Mesendoderm (in vitro differentiated cells): ENCODE measurements around the gene KLHL40.
A peak's percentile ranks its signal among the peaks of the same experiment; 100 is the strongest.

Experiments used
- DNase-seq: peaks from one replicate; pipeline ENCODE4 v3.0.0; 2013
- H2AK5ac ChIP-seq: 2 replicates; pipeline ENCODE4 v1.6.1; 2013; ENCODE audit warnings: low read length, inconsistent platforms
- H2BK120ac ChIP-seq: 2 replicates; pipeline ENCODE4 v1.6.1; 2013; ENCODE audit warnings: low read depth, mild to moderate bottlenecking, low read length, moderate library complexity, mixed read lengths
- H2BK15ac ChIP-seq: replicated peaks from 2 replicates; pipeline ENCODE4 v1.6.1; 2013; ENCODE audit warnings: low read depth, mild to moderate bottlenecking, moderate library complexity
- H2BK5ac ChIP-seq: 2 replicates; pipeline ENCODE4 v1.6.1; 2013; ENCODE audit warnings: low read length, inconsistent platforms
- H3K18ac ChIP-seq: 2 replicates; pipeline ENCODE4 v1.6.1; 2013; ENCODE audit warnings: mild to moderate bottlenecking, low read length, mixed read lengths
- H3K23ac ChIP-seq: one replicate; pipeline ENCODE4 v1.6.1; 2013; ENCODE audit warnings: low read length
- H3K27ac ChIP-seq: 2 replicates; pipeline ENCODE4 v1.5.1; 2013; ENCODE audit warnings: low read depth, mild to moderate bottlenecking, inconsistent platforms, low read length, moderate library complexity
- H3K27me3 ChIP-seq: 2 replicates; pipeline ENCODE4 v1.6.1; 2013; ENCODE audit warnings: low read length, control low read depth, mild to moderate bottlenecking, inconsistent platforms; ENCODE audit not compliant: insufficient read depth, poor library complexity
- H3K36me3 ChIP-seq: 2 replicates; pipeline ENCODE4 v1.6.1; 2013; ENCODE audit warnings: low read length, inconsistent platforms; ENCODE audit not compliant: control insufficient read depth, insufficient read depth
- H3K4ac ChIP-seq: one replicate; pipeline ENCODE4 v1.6.1; 2013; ENCODE audit warnings: low read depth, mild to moderate bottlenecking, low read length, moderate library complexity
- H3K4me1 ChIP-seq: 2 replicates; pipeline ENCODE4 v1.6.1; 2013; ENCODE audit warnings: low read depth, low read length, inconsistent platforms; ENCODE audit not compliant: control insufficient read depth
- H3K4me2 ChIP-seq: 2 replicates; pipeline ENCODE4 v1.6.1; 2013; ENCODE audit warnings: low read length
- H3K4me3 ChIP-seq: 2 replicates; pipeline ENCODE4 v1.5.1; 2013; ENCODE audit warnings: mild to moderate bottlenecking, low read length
- H3K56ac ChIP-seq: one replicate; pipeline ENCODE4 v1.6.1; 2013; ENCODE audit warnings: low read length
- H3K79me1 ChIP-seq: 2 replicates; pipeline ENCODE4 v1.6.1; 2013; ENCODE audit warnings: low read length, inconsistent platforms
- H3K79me2 ChIP-seq: 2 replicates; pipeline ENCODE4 v1.6.1; 2013; ENCODE audit warnings: mild to moderate bottlenecking, low read length; ENCODE audit not compliant: control insufficient read depth, insufficient read depth
- H3K9ac ChIP-seq: 2 replicates; pipeline ENCODE4 v1.6.1; 2013; ENCODE audit warnings: low read length, inconsistent platforms
- H4K5ac ChIP-seq: one replicate; pipeline ENCODE4 v1.6.1; 2013; ENCODE audit warnings: low read length
- H4K8ac ChIP-seq: one replicate; pipeline ENCODE4 v1.6.1; 2013; ENCODE audit warnings: low read depth, mild to moderate bottlenecking, control low read depth, low read length, moderate library complexity
- WGBS: extraction: QIAGEN DNeasy Blood & Tissue Kit; methylation state at CpG from one replicate; pipeline ENCODE4 v1.1.7; 2013; ENCODE audit warnings: low lambda C conversion rate, missing lambda C conversion rate; ENCODE audit not compliant: insufficient coverage; ENCODE audit errors: extremely low coverage; 5-methylcytosine and 5-hydroxymethylcytosine counted together

The KLHL40 gene

DNA sequence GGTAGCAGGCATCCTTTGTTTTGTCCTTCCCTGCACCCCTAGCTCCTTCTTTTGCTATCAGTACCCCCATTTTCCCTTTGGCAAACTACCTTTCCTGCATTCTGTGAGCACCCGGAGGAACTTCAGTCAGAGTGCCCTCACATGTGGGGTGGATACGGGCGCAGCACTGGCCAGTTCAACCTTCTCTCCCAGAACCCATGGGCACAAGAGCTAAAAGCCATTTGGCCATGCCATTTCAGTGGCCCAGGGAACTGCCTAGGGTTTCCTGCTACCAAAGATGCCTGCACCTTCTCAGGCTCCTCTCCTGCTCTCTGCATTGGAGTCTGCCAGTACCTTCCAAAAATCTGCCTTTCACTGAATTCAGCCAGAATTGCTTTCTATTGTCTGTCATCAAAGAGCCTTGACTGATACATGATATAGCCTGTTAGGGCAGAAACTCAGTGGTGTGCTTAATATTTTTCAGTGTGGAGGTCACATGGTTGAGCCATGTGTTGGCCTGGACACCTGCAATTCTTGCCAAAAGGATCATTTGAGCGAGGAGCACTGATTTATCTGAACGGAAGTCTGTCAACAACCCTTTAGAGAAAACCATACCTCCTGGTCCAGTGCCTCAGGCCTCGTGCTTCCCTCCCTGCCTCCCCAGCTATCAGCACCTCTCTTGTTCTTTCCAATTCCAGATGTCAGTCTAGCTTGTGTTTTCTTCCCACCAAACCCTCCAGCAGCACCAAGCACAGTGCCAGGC, 44.2 kb downstream of the KLHL40 start:
- no peaks in the 10 kb centered on the region for H3K27me3 ChIP-seq
- peaks cover 3% of the 10 kb centered on the region for H3K4me1 ChIP-seq
- no peak overlapping the region for H2BK5ac ChIP-seq
- no peak overlapping the region for H3K18ac ChIP-seq
- no peak overlapping the region for H3K23ac ChIP-seq
- H3K56ac ChIP-seq = no peak overlapping the region
- DNase-seq = no peak
- no peak overlapping the region for H3K4me2 ChIP-seq
- H4K5ac ChIP-seq = no peak overlapping the region
- H3K4ac ChIP-seq = no peak overlapping the region
- H2AK5ac ChIP-seq = no peak overlapping the region
- H3K36me3 ChIP-seq = no peaks in the 10 kb centered on the region
- H4K8ac ChIP-seq = no peak overlapping the region
- no peak overlapping the region for H3K27ac ChIP-seq
- no peak overlapping the region for H3K9ac ChIP-seq
- no peaks in the 10 kb centered on the region for H3K79me2 ChIP-seq
- no peak overlapping the region for H3K4me3 ChIP-seq
- WGBS = no CpG with 5 or more reads among the region's 6 CpGs
- no peak overlapping the region for H2BK120ac ChIP-seq
- no peak overlapping the region for H2BK15ac ChIP-seq
- H3K79me1 ChIP-seq = no peaks in the 10 kb centered on the region

DNA sequence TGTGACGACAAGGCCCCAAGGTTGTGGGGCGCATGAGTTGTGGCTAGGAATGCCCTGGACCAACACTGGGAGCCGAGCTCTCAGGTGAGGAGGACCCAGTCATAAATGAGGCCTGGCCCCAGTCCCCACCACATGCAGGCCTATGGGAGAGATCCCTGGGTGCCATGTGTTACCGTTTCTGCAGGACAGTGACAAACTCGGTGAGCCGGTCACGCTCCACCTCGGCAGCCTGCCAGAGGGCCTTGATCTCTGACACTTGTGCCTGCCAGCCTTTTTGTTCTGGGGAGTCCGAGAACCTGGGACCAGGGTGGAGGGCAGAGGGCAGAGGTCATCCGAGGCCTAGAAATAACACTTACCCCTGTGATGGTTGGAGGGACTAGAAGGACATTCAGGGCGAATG, 45.0 kb downstream of the KLHL40 start:
- peaks cover 3% of the 10 kb centered on the region for H3K4me1 ChIP-seq
- no peak overlapping the region for H3K18ac ChIP-seq
- H3K56ac ChIP-seq = no peak overlapping the region
- no peak overlapping the region for H2BK5ac ChIP-seq
- H3K4ac ChIP-seq = no peak overlapping the region
- H2BK120ac ChIP-seq = no peak overlapping the region
- H3K79me2 ChIP-seq = no peaks in the 10 kb centered on the region
- H3K27me3 ChIP-seq = no peaks in the 10 kb centered on the region
- no peak for DNase-seq
- H4K8ac ChIP-seq = no peak overlapping the region
- H4K5ac ChIP-seq = no peak overlapping the region
- H3K79me1 ChIP-seq = no peaks in the 10 kb centered on the region
- H2BK15ac ChIP-seq = no peak overlapping the region
- no peak overlapping the region for H3K4me3 ChIP-seq
- no peak overlapping the region for H3K4me2 ChIP-seq
- H2AK5ac ChIP-seq = no peak overlapping the region
- H3K36me3 ChIP-seq = no peaks in the 10 kb centered on the region
- H3K9ac ChIP-seq = no peak overlapping the region
- WGBS = no CpG with 5 or more reads among the region's 11 CpGs
- no peak overlapping the region for H3K27ac ChIP-seq
- no peak overlapping the region for H3K23ac ChIP-seq

DNA sequence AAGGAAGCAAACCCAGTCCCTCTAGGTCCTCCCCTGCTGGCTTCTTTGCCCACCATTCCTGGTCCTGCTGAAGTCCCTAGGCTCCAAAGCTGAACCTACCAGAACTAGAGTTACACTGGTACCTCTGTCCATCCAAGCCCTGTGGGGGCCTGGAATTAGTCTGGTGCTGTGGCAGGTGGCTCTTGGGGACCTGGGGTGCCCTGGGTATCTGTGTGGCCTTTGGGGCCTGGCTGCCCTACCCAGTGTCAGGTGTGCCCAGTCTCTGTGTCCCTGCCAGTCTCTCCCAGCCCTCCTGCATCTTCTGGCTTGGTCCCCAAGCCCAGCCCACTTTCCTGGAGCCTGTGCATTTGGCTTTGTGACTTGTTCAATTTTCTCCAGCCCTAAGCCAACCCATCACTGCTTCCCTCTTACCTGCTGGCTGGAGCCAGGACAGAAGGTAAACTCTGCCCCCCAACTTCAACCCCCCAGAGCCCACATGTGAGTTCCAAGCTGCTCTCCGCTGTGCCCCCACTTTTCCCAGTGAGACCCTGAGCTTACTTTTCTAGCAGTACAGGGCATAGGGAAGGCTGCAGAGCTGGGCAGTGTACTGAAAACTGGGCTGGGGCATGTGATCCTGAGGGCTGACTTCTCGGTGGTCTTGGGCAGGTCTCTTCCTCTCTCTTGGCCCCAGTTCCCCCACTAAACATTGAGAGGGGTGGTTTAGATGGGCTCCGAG, 45.5 kb downstream of the KLHL40 start:
- Histone ChIP-seq H3K4me2 (no peak overlapping the region), H3K4ac (no peak overlapping the region), H3K36me3 (no peaks in the 10 kb centered on the region), H3K9ac (no peak overlapping the region), H3K56ac (no peak overlapping the region), H3K79me1 (no peaks in the 10 kb centered on the region), H3K79me2 (no peaks in the 10 kb centered on the region), H3K18ac (no peak overlapping the region), H3K4me1 (peaks cover 6% of the 10 kb centered on the region), H2BK15ac (no peak overlapping the region), H2BK5ac (no peak overlapping the region), H3K4me3 (no peak overlapping the region), H3K27ac (no peak overlapping the region), H3K23ac (no peak overlapping the region), H4K8ac (no peak overlapping the region), H2BK120ac (no peak overlapping the region), H4K5ac (no peak overlapping the region), H3K27me3 (no peaks in the 10 kb centered on the region), H2AK5ac (no peak overlapping the region)
- no CpG with 5 or more reads among the region's 3 CpGs for WGBS
- DNase-seq = no peak

DNA sequence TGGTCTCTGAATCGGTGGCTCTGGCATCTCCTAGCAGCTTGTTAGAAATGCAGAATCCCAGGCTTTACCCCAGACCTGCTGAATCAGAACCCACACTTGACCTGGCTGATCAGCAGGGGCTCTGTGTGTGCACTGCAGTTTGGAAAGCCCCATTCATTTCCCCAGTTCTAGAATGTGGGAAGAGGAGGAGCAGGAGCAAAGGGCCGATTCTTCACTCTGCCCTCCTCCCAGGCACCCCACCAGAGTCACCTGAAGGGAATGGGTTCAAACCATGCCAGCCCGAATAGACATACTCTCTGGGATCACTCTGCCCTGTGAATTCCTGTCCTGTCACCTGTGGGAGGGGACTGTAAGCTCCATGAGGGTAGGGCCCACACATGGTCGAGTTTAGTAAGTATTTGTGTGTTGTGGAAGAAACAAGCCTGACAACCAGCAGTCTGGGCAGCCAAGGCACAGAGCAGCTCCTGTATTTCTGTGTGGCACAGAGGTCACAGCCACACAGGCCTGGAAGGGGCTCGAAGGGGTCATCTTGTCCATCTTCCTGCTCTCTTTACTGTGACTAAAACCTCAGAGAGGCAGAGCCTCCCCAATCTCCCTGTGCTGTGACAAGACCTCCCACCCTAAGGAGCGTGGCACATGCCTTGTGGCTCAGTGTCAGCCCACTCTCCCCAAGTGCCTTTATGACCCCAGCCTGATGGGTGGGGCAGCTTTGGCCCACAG, 46.3 kb downstream of the KLHL40 start:
- Histone ChIP-seq H3K23ac (no peak overlapping the region), H3K56ac (no peak overlapping the region), H3K79me2 (no peaks in the 10 kb centered on the region), H3K79me1 (no peaks in the 10 kb centered on the region), H3K4me3 (no peak overlapping the region), H2AK5ac (no peak overlapping the region), H2BK15ac (no peak overlapping the region), H3K9ac (no peak overlapping the region), H4K8ac (no peak overlapping the region), H3K27me3 (no peaks in the 10 kb centered on the region), H3K36me3 (no peaks in the 10 kb centered on the region), H2BK120ac (no peak overlapping the region), H3K4me1 (peaks cover 6% of the 10 kb centered on the region), H3K18ac (no peak overlapping the region), H3K27ac (no peak overlapping the region), H2BK5ac (no peak overlapping the region), H4K5ac (no peak overlapping the region), H3K4ac (no peak overlapping the region), H3K4me2 (no peak overlapping the region)
- no CpG with 5 or more reads among the region's 6 CpGs for WGBS
- no peak for DNase-seq

DNA sequence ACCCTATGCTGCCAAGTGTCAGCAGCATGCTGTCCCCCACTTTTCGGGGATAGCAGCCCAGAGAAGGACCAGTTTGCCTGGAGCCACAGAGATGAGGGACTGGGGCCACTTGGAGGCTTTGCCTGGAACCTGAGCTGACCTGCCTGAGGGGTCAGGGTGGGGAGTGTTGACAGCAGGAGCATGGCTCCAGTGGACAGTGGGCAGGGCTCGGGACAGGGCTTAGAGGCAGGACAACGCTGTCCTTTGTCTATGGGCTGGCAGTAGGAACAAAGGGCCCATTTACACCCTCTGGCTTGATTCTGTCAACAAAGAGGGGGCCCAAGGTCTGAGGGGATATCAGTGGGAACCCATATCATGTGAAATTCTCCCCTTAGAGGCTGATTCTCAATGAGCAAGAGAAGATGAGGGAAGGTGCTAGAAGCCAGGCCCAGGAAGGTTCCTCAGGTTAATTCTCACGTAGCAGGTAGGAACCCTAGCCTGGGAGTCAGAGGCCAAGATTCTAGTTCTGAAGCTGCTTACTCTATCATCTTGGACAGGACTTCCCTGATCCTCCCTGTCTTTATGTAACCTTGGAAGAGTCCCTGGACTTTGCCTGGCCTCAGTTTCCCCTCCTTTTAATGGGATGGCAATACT, 47.0 kb downstream of the KLHL40 start:
- H3K27me3 ChIP-seq = no peaks in the 10 kb centered on the region
- no peak overlapping the region for H2BK120ac ChIP-seq
- H3K27ac ChIP-seq = no peak overlapping the region
- H3K23ac ChIP-seq = no peak overlapping the region
- H4K8ac ChIP-seq = no peak overlapping the region
- no CpG with 5 or more reads among the region's 4 CpGs for WGBS
- no peak overlapping the region for H4K5ac ChIP-seq
- H3K4me1 ChIP-seq = peaks cover 6% of the 10 kb centered on the region
- H3K79me2 ChIP-seq = no peaks in the 10 kb centered on the region
- no peaks in the 10 kb centered on the region for H3K36me3 ChIP-seq
- H3K56ac ChIP-seq = no peak overlapping the region
- no peak for DNase-seq
- no peak overlapping the region for H3K4me2 ChIP-seq
- no peak overlapping the region for H3K9ac ChIP-seq
- no peak overlapping the region for H3K18ac ChIP-seq
- peak overlapping the region; percentile 53 for H2AK5ac ChIP-seq
- H3K79me1 ChIP-seq = no peaks in the 10 kb centered on the region
- no peak overlapping the region for H2BK15ac ChIP-seq
- no peak overlapping the region for H3K4me3 ChIP-seq
- H2BK5ac ChIP-seq = no peak overlapping the region
- no peak overlapping the region for H3K4ac ChIP-seq
